T-helper 17 cell (primary cell): ENCODE results near the gene ZNF827. TPM values are rescaled to one million over a fixed set of nuclear protein-coding genes. Genes with fewer than 3 reads are reported as not detected.

Experiments used
- ATAC-seq: fragments of 150-1000 bp; cut with Tn5 transposase; 2 replicates; pipeline ENCODE4 v1.10.0; 2021; ENCODE audit warnings: mild to moderate bottlenecking, moderate library complexity
- DNase-seq, 3 donors: peaks; one replicate each; pipeline versions ENCODE4 v3.0.0 to v3.0.0-alpha.2; 2020 to 2021
- H3K9me3 ChIP-seq: one replicate; pipeline ENCODE4 v1.7.0; 2013; ENCODE audit warnings: low read length, mild to moderate bottlenecking; ENCODE audit not compliant: control insufficient read depth, poor library complexity, severe bottlenecking
- H3K27ac Mint-ChIP-seq: one replicate; pipeline ENCODE4 v1.8.0; 2022; ENCODE audit warnings: mild to moderate bottlenecking, moderate library complexity, mixed read lengths
- H3K27me3 Mint-ChIP-seq: one replicate; pipeline ENCODE4 v1.8.0; 2022; ENCODE audit warnings: mixed read lengths
- H3K36me3 Mint-ChIP-seq: one replicate; pipeline ENCODE4 v1.8.0; 2022; ENCODE audit warnings: low read depth, mixed read lengths
- H3K4me1 Mint-ChIP-seq: one replicate; pipeline ENCODE4 v1.8.0; 2022; ENCODE audit warnings: mild to moderate bottlenecking, mixed read lengths
- H3K4me3 Mint-ChIP-seq: one replicate; pipeline ENCODE4 v1.8.0; 2022; ENCODE audit warnings: mild to moderate bottlenecking, moderate library complexity, mixed read lengths
- total RNA-seq, 4 donors: library from RNA in 2 of 4; stranded (reverse) in 2 of 4; gene quantifications; one replicate each; pipeline ENCODE4 v1.2.3 and lab custom pipeline; 2022 to 2026

ZNF827 gene
- total RNA-seq, 2 donors from 2014 or later, result 14.9 to 16.3 TPM

- peak overlapping the region; percentile 100 for H3K4me3 Mint-ChIP-seq
- peaks cover 20% of the 10 kb centered on the region for H3K4me1 Mint-ChIP-seq
- ATAC-seq (no peak), DNase-seq (no peak)
- H3K9me3 ChIP-seq, result no peaks in the 10 kb centered on the region
- peak overlapping the region; percentile 91 for H3K27ac Mint-ChIP-seq
- H3K27me3 Mint-ChIP-seq, result no peaks in the 10 kb centered on the region
- peaks cover 7% of the 10 kb centered on the region for H3K36me3 Mint-ChIP-seq
These were observed 773 bp upstream of the ZNF827 start for GRCh38 chr4:145939441-145939750.

GRCh38 chr4:145937971-145938611 is 532 bp downstream of the ZNF827 start:
- Mint-ChIP-seq H3K4me1 (peaks cover 22% of the 10 kb centered on the region), H3K36me3 (peaks cover 7% of the 10 kb centered on the region), H3K27ac (peak overlapping the region; percentile 91), H3K4me3 (peak overlapping the region; percentile 100), H3K27me3 (no peaks in the 10 kb centered on the region)
- peak; percentile 66 for ATAC-seq
- H3K9me3 ChIP-seq, result no peaks in the 10 kb centered on the region
- DNase-seq, result peak in 1 of 3 donors; percentile 22

GRCh38 chr4:145936997-145937901 is 1.4 kb downstream of the ZNF827 start:
- DNase-seq (peak; percentile 15 to 25 (median 25)), ATAC-seq (peak; percentile 21)
- peaks cover 22% of the 10 kb centered on the region for H3K4me1 Mint-ChIP-seq
- peaks cover 7% of the 10 kb centered on the region for H3K36me3 Mint-ChIP-seq
- H3K27me3 Mint-ChIP-seq, result no peaks in the 10 kb centered on the region
- no peaks in the 10 kb centered on the region for H3K9me3 ChIP-seq
- H3K4me3 Mint-ChIP-seq, result peak overlapping the region; percentile 100
- H3K27ac Mint-ChIP-seq, result peak overlapping the region; percentile 91

GRCh38 chr4:145936142-145936996 is 2.3 kb downstream of the ZNF827 start:
- no peaks in the 10 kb centered on the region for H3K27me3 Mint-ChIP-seq
- peak overlapping the region; percentile 91 for H3K27ac Mint-ChIP-seq
- ATAC-seq, result peak; percentile 68
- no peaks in the 10 kb centered on the region for H3K9me3 ChIP-seq
- peak overlapping the region; percentile 100 for H3K4me3 Mint-ChIP-seq
- DNase-seq, result peak; percentile 15 to 39 (median 33)
- H3K4me1 Mint-ChIP-seq, result peaks cover 26% of the 10 kb centered on the region
- peaks cover 7% of the 10 kb centered on the region for H3K36me3 Mint-ChIP-seq

- peaks cover 28% of the 10 kb centered on the region for H3K4me1 Mint-ChIP-seq
- H3K4me3 Mint-ChIP-seq, result peak overlapping the region; percentile 100
- ATAC-seq (no peak), DNase-seq (no peak)
- no peaks in the 10 kb centered on the region for H3K9me3 ChIP-seq
- no peaks in the 10 kb centered on the region for H3K27me3 Mint-ChIP-seq
- H3K36me3 Mint-ChIP-seq, result peaks cover 7% of the 10 kb centered on the region
- peak overlapping the region; percentile 91 for H3K27ac Mint-ChIP-seq
These were observed 3.1 kb downstream of the ZNF827 start for GRCh38 chr4:145935253-145936141.

- Mint-ChIP-seq H3K27me3 (no peaks in the 10 kb centered on the region), H3K4me1 (peaks cover 34% of the 10 kb centered on the region), H3K4me3 (no peak overlapping the region), H3K36me3 (peaks cover 7% of the 10 kb centered on the region), H3K27ac (peak overlapping the region; percentile 91)
- ATAC-seq, result no peak
- DNase-seq, result no peak
- no peaks in the 10 kb centered on the region for H3K9me3 ChIP-seq
These were observed 4.1 kb downstream of the ZNF827 start for GRCh38 chr4:145934434-145935047.

GRCh38 chr4:145933134-145933533 is 5.5 kb downstream of the ZNF827 start:
- Mint-ChIP-seq H3K27ac (no peak overlapping the region), H3K27me3 (no peaks in the 10 kb centered on the region), H3K4me1 (peaks cover 29% of the 10 kb centered on the region), H3K4me3 (no peak overlapping the region), H3K36me3 (peaks cover 2% of the 10 kb centered on the region)
- no peaks in the 10 kb centered on the region for H3K9me3 ChIP-seq
- ATAC-seq (no peak), DNase-seq (no peak)

GRCh38 chr4:145931403-145931802 is 7.2 kb downstream of the ZNF827 start:
- no peak for ATAC-seq
- H3K27ac Mint-ChIP-seq, result peak overlapping the region; percentile 72

GRCh38 chr4:145930592-145930991 is 8.0 kb downstream of the ZNF827 start:
- Mint-ChIP-seq H3K27ac (peak overlapping the region; percentile 72), H3K4me3 (no peak overlapping the region), H3K4me1 (peaks cover 22% of the 10 kb centered on the region), H3K36me3 (no peaks in the 10 kb centered on the region), H3K27me3 (no peaks in the 10 kb centered on the region)
- H3K9me3 ChIP-seq, result no peaks in the 10 kb centered on the region
- DNase-seq, result no peak
- ATAC-seq, result no peak

More at GRCh38 chr4:145931403-145931802, 7.2 kb downstream of the ZNF827 start:
- peaks cover 26% of the 10 kb centered on the region for H3K4me1 Mint-ChIP-seq
- H3K9me3 ChIP-seq, result no peaks in the 10 kb centered on the region
- DNase-seq, result no peak
- H3K4me3 Mint-ChIP-seq, result no peak overlapping the region
- H3K36me3 Mint-ChIP-seq, result no peaks in the 10 kb centered on the region
- no peaks in the 10 kb centered on the region for H3K27me3 Mint-ChIP-seq

- Mint-ChIP-seq H3K27ac (peak overlapping the region; percentile 72), H3K4me1 (peaks cover 14% of the 10 kb centered on the region)
These were observed 9.0 kb downstream of the ZNF827 start for GRCh38 chr4:145929415-145930178.

GRCh38 chr4:145928748-145929147 is 9.9 kb downstream of the ZNF827 start:
- no peak overlapping the region for H3K4me3 Mint-ChIP-seq
- H3K27ac Mint-ChIP-seq, result no peak overlapping the region
- H3K27me3 Mint-ChIP-seq, result no peaks in the 10 kb centered on the region
- H3K9me3 ChIP-seq, result no peaks in the 10 kb centered on the region
- H3K4me1 Mint-ChIP-seq, result peaks cover 14% of the 10 kb centered on the region
- peaks cover 2% of the 10 kb centered on the region for H3K36me3 Mint-ChIP-seq
- DNase-seq (no peak), ATAC-seq (no peak)

More at GRCh38 chr4:145929415-145930178, 9.0 kb downstream of the ZNF827 start:
- H3K9me3 ChIP-seq, result no peaks in the 10 kb centered on the region
- ATAC-seq (no peak), DNase-seq (no peak)
- H3K36me3 Mint-ChIP-seq, result no peaks in the 10 kb centered on the region
- no peak overlapping the region for H3K4me3 Mint-ChIP-seq
- H3K27me3 Mint-ChIP-seq, result no peaks in the 10 kb centered on the region
